HG02759 (cell line): ENCODE results near the gene ARHGAP24.
"Not testable (repeated sequence)": the region's sequence is repeated elsewhere in the genome, so short reads cannot be mapped to it uniquely, and the experiment has no call there.

Source experiments
- ATAC-seq: cut with Tn5 transposase; IDR thresholded peaks from one replicate; pipeline ENCODE4 v1.9.1; 2021; ENCODE audit warnings: mild to moderate bottlenecking, moderate library complexity; ENCODE audit not compliant: unreplicated experiment

The ARHGAP24 gene

GRCh38 chr4:85642356-85643100 lies 167.6 kb downstream of the ARHGAP24 start:
- peak; percentile 65 for ATAC-seq

- no peak for ATAC-seq
Measured at GRCh38 chr4:85644061-85644460, 169.1 kb downstream of the ARHGAP24 start.

- no peak for ATAC-seq
Measured at GRCh38 chr4:85650908-85651307, 176.0 kb downstream of the ARHGAP24 start.

- no peak for ATAC-seq
Measured at GRCh38 chr4:85656759-85657505, 182.0 kb downstream of the ARHGAP24 start.

GRCh38 chr4:85658766-85659439 lies 184.0 kb downstream of the ARHGAP24 start:
- ATAC-seq: no peak

- no peak for ATAC-seq
Measured at GRCh38 chr4:85659610-85660218, 184.8 kb downstream of the ARHGAP24 start.

GRCh38 chr4:85666625-85667024 lies 191.7 kb downstream of the ARHGAP24 start:
- ATAC-seq: not testable (repeated sequence)

GRCh38 chr4:85669204-85669603 lies 194.3 kb downstream of the ARHGAP24 start:
- no peak for ATAC-seq

- ATAC-seq: no peak
Measured at GRCh38 chr4:85669992-85670548, 195.1 kb downstream of the ARHGAP24 start.

GRCh38 chr4:85671120-85671519 lies 196.2 kb downstream of the ARHGAP24 start:
- no peak for ATAC-seq

GRCh38 chr4:85672116-85672515 lies 197.2 kb downstream of the ARHGAP24 start:
- no peak for ATAC-seq

- ATAC-seq: no peak
Measured at GRCh38 chr4:85672959-85673358, 198.0 kb downstream of the ARHGAP24 start.

GRCh38 chr4:85673540-85673939 lies 198.6 kb downstream of the ARHGAP24 start:
- ATAC-seq: no peak

GRCh38 chr4:85675076-85676049 lies 200.4 kb downstream of the ARHGAP24 start:
- no peak for ATAC-seq

GRCh38 chr4:85676050-85676425 lies 201.1 kb downstream of the ARHGAP24 start:
- no peak for ATAC-seq

GRCh38 chr4:85676850-85677590 lies 202.1 kb downstream of the ARHGAP24 start:
- ATAC-seq: no peak

- peak; percentile 57 for ATAC-seq
Measured at GRCh38 chr4:85681221-85681657, 206.3 kb downstream of the ARHGAP24 start.

GRCh38 chr4:85681921-85682320 lies 207.0 kb downstream of the ARHGAP24 start:
- no peak for ATAC-seq

GRCh38 chr4:85682391-85682790 lies 207.4 kb downstream of the ARHGAP24 start:
- no peak for ATAC-seq
